Stomach (tissue), 9 donors: ENCODE measurements around the gene PTPRD. TPM values are rescaled to one million over a fixed set of nuclear protein-coding genes. Genes with fewer than 3 reads are reported as not detected.

Source experiments
- DNase-seq, 2 donors: peaks; one replicate each; pipeline versions ENCODE4 v3.0.0 to v3.0.0-alpha.2; 2013 to 2019
- H3K27ac ChIP-seq, 5 donors: fragments of 200-600 bp in 4 of 5; sonication (generic) in 4 of 5; one replicate each; pipeline ENCODE4 v1.5.1; 2013 to 2019; ENCODE audit warnings: mild to moderate bottlenecking in 1 of 5, moderate library complexity in 1 of 5
- H3K27me3 ChIP-seq, 3 donors: fragments of 200-600 bp; sonication (generic); one replicate each; pipeline ENCODE4 v1.5.1; 2017 to 2019; ENCODE audit warnings: mixed run types in 1 of 3
- H3K36me3 ChIP-seq, 4 donors: fragments of 200-600 bp; sonication (generic); 1 replicate in 3 of 4; 2 replicates in 1 of 4; pipeline ENCODE4 v1.5.1; 2016 to 2019
- H3K4me1 ChIP-seq, 4 donors: fragments of 200-600 bp; sonication (generic); one replicate each; pipeline ENCODE4 v1.5.1; 2016 to 2019
- H3K4me3 ChIP-seq, 4 donors: fragments of 200-600 bp; sonication (generic) in 3 of 4; one replicate each; pipeline ENCODE4 v1.5.1; 2016 to 2019; ENCODE audit warnings: mild to moderate bottlenecking in 1 of 4
- H3K9me3 ChIP-seq, 4 donors: fragments of 200-600 bp; sonication (generic); one replicate each; pipeline ENCODE4 v1.5.1; 2016 to 2019
- EP300 ChIP-seq: sonication (generic); formaldehyde crosslinking; IDR thresholded peaks from one replicate; pipeline ENCODE4 v1.6.1; 2017; ENCODE audit warnings: antibody characterized with exemption
- POLR2A ChIP-seq, 4 donors: fragments of 450-650 bp; IDR thresholded peaks; one replicate each; pipeline ENCODE4 v1.6.1; 2016; ENCODE audit warnings: antibody characterized with exemption in 4 of 4, control low read depth in 2 of 4, mild to moderate bottlenecking in 1 of 4, moderate library complexity in 1 of 4
- POLR2AphosphoS5 ChIP-seq, 3 donors: sonication (generic); formaldehyde crosslinking; IDR thresholded peaks; one replicate each; pipeline ENCODE4 v1.6.1; 2016; ENCODE audit warnings: antibody characterized with exemption in 3 of 3
- WGBS, 5 donors: extraction: QIAGEN DNeasy Blood & Tissue Kit in 3 of 5; methylation state at CpG; one replicate each; pipeline versions ENCODE4 v1.1.5 to v1.1.7; 2013 to 2018; 5-methylcytosine and 5-hydroxymethylcytosine counted together
- intact Hi-C: fragments of 100-400 bp; cut with DNase I; formaldehyde crosslinking; loops from one replicate; pipeline ENCODE4 v1.15.1; 2023; ENCODE audit warnings: low total_unique reads
- polyA plus RNA-seq, 3 donors: library from polyadenylated mRNA; stranded (reverse); fragments of 200-250 nt; gene quantifications; one replicate each; pipeline ENCODE4 v1.2.3, GENCODE V29; 2013
- total RNA-seq, 5 donors: library from RNA; depleted of rRNA; stranded (reverse); fragments of >200 nt; gene quantifications; one replicate each; pipeline versions ENCODE4 v1.1.0 to v1.2.3, GENCODE V29; 2014 to 2016
- TF ChIP-seq, protein P1 (sequence below), 7 experiments: fragments of 450-650 bp in 4 of 7; fragments of 200-600 bp in 3 of 7; sonication (generic) in 3 of 7; IDR thresholded peaks; one replicate each; pipeline ENCODE4 v1.5.1; 2016 to 2019; ENCODE audit warnings: antibody characterized with exemption in 7 of 7, control low read depth in 2 of 7, mild to moderate bottlenecking in 1 of 7
- donor health status: healthy with polysubstance abuse.
- donor health status: Bipolar disorder and iron deficiency.
- donor health status: healthy.

PTPRD gene
- total and polyA plus RNA-seq, 8 donors: 0.12 to 53.1 (median 1.2) TPM

DNA sequence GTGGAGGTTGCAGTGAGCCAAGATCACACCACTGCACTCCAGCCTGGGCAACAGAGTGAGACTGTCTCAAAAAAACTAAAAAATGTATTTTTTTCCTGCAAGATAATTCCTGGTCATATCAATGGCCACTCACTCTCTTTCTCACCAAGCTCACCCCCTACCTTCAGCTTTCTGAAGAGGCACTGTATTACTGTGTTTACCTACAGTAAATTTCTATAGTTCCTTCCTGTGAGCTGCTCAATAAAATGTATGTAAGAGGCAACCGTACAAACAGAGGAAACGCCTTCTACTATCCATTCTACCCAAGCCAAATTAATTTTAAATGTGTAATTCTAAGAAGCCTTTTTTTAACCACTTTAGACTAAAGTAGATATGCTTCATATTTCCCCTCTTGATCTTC is 1883.9 kb downstream of the PTPRD start:
- Histone ChIP-seq H3K9me3 (no peaks in the 10 kb centered on the region), H3K27ac (no peak overlapping the region), H3K4me3 (no peak overlapping the region), H3K36me3 (no peaks in the 10 kb centered on the region), H3K4me1 (peaks cover 0 to 8% (median 0%) of the 10 kb centered on the region in 4 donors), H3K27me3 (no peaks in the 10 kb centered on the region)
- intact Hi-C loops: no loop called here
- DNase-seq: no peak
- 42 to 80% (median 53%) methylated on average over 2 of the region's 2 CpGs for WGBS, 5 donors
- TF ChIP-seq POLR2AphosphoS5 (IDR thresholded peaks at IDR 0.05) (no peak), EP300 (no peak), POLR2A (IDR thresholded peaks at IDR 0.05) (no peak)
- TF ChIP-seq, protein P1, sequence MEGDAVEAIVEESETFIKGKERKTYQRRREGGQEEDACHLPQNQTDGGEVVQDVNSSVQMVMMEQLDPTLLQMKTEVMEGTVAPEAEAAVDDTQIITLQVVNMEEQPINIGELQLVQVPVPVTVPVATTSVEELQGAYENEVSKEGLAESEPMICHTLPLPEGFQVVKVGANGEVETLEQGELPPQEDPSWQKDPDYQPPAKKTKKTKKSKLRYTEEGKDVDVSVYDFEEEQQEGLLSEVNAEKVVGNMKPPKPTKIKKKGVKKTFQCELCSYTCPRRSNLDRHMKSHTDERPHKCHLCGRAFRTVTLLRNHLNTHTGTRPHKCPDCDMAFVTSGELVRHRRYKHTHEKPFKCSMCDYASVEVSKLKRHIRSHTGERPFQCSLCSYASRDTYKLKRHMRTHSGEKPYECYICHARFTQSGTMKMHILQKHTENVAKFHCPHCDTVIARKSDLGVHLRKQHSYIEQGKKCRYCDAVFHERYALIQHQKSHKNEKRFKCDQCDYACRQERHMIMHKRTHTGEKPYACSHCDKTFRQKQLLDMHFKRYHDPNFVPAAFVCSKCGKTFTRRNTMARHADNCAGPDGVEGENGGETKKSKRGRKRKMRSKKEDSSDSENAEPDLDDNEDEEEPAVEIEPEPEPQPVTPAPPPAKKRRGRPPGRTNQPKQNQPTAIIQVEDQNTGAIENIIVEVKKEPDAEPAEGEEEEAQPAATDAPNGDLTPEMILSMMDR (IDR thresholded peaks at IDR 0.05): no peak

GRCh38 chr9:8727191-8727590 is 1885.6 kb downstream of the PTPRD start:
- no peak for TF ChIP-seq EP300
- TF ChIP-seq POLR2AphosphoS5 (IDR thresholded peaks at IDR 0.05): no peak
- no peak for TF ChIP-seq POLR2A (IDR thresholded peaks at IDR 0.05)
- TF ChIP-seq, protein P1 (IDR thresholded peaks at IDR 0.05): no peak
- no peaks in the 10 kb centered on the region for H3K36me3 ChIP-seq
- intact Hi-C loops: no loop called here
- H3K27ac ChIP-seq: no peak overlapping the region
- H3K4me3 ChIP-seq: no peak overlapping the region
- no peaks in the 10 kb centered on the region for H3K9me3 ChIP-seq
- DNase-seq: no peak
- no peaks in the 10 kb centered on the region for H3K27me3 ChIP-seq
- H3K4me1 ChIP-seq: no peaks in the 10 kb centered on the region
- WGBS, 5 donors: 26 to 55% (median 37%) methylated on average over 2 of the region's 2 CpGs

GRCh38 chr9:8726692-8727091 is 1886.1 kb downstream of the PTPRD start:
- intact Hi-C loops: no loop called here
- Histone ChIP-seq H3K4me3 (no peak overlapping the region), H3K9me3 (no peaks in the 10 kb centered on the region), H3K27ac (no peak overlapping the region), H3K4me1 (no peaks in the 10 kb centered on the region), H3K27me3 (no peaks in the 10 kb centered on the region), H3K36me3 (no peaks in the 10 kb centered on the region)
- DNase-seq: no peak
- TF ChIP-seq POLR2A (IDR thresholded peaks at IDR 0.05): no peak
- TF ChIP-seq POLR2AphosphoS5 (IDR thresholded peaks at IDR 0.05): no peak
- no peak for TF ChIP-seq EP300
- TF ChIP-seq, protein P1 (IDR thresholded peaks at IDR 0.05): no peak
- 95 to 98% (median 96%) methylated on average over 4 of the region's 4 CpGs for WGBS, 5 donors

DNA sequence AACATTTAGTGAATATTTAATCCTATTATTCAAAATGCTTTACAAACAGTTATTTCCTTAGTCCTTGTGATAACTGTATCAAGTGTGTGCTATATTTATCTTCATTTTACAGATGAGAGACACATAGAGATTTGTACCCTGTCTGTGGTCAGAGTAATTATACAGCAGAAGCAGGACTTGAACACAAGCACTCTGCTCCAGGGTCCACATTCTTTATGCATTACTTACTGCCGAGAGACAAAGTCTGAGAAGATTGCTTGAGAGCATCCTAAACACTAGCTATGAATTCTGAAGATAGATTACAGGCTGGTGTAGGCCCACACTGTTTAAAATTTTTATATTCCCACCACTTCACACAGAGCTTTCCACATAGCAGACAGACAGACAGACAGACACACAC is 1887.2 kb downstream of the PTPRD start:
- no peak overlapping the region for H3K4me3 ChIP-seq
- H3K9me3 ChIP-seq: no peaks in the 10 kb centered on the region
- DNase-seq: no peak
- 17 to 69% (median 54%) methylated on average over 1 of the region's 1 CpG for WGBS, 5 donors
- no peak overlapping the region for H3K27ac ChIP-seq
- no peaks in the 10 kb centered on the region for H3K4me1 ChIP-seq
- H3K36me3 ChIP-seq: no peaks in the 10 kb centered on the region
- intact Hi-C loops: no loop called here
- TF ChIP-seq, protein P1 (IDR thresholded peaks at IDR 0.05): no peak
- TF ChIP-seq POLR2A (IDR thresholded peaks at IDR 0.05) (no peak), POLR2AphosphoS5 (IDR thresholded peaks at IDR 0.05) (no peak), EP300 (no peak)
- no peaks in the 10 kb centered on the region for H3K27me3 ChIP-seq
